Activated gamma-delta T cell treated with Interleukin-2 at 50 U/mL for 16 hours (primary cell): Measurements from ENCODE around the gene NUP93.

Experiments
- DNase-seq: peaks from one replicate; pipeline ENCODE4 v3.0.0-alpha.2; 2020

Gene NUP93

GRCh38 chr16:56747486-56748045 lies 17.6 kb downstream of the NUP93 start:
- DNase-seq: no peak

GRCh38 chr16:56748191-56748590 lies 18.3 kb downstream of the NUP93 start:
- DNase-seq: no peak

- DNase-seq: no peak
These were observed 18.9 kb downstream of the NUP93 start for GRCh38 chr16:56748826-56749225.

GRCh38 chr16:56749672-56750491 lies 20.0 kb downstream of the NUP93 start:
- DNase-seq: no peak

GRCh38 chr16:56753410-56753809 lies 23.5 kb downstream of the NUP93 start:
- no peak for DNase-seq

- DNase-seq: no peak
These were observed 25.1 kb downstream of the NUP93 start for GRCh38 chr16:56755038-56755437.

- no peak for DNase-seq
These were observed 28.5 kb downstream of the NUP93 start for GRCh38 chr16:56758432-56758831.

- no peak for DNase-seq
These were observed 29.0 kb downstream of the NUP93 start for GRCh38 chr16:56758930-56759329.

- DNase-seq: no peak
These were observed 33.5 kb downstream of the NUP93 start for GRCh38 chr16:56763291-56763916.

- no peak for DNase-seq
These were observed 34.9 kb downstream of the NUP93 start for GRCh38 chr16:56764835-56765234.

- no peak for DNase-seq
These were observed 36.0 kb downstream of the NUP93 start for GRCh38 chr16:56765949-56766348.

- DNase-seq: no peak
These were observed 37.1 kb downstream of the NUP93 start for GRCh38 chr16:56767024-56767423.

- no peak for DNase-seq
These were observed 39.7 kb downstream of the NUP93 start for GRCh38 chr16:56769677-56770076.

- DNase-seq: no peak
These were observed 41.8 kb downstream of the NUP93 start for GRCh38 chr16:56771558-56772279.

GRCh38 chr16:56773532-56773931 lies 43.6 kb downstream of the NUP93 start:
- DNase-seq: no peak

- no peak for DNase-seq
These were observed 44.2 kb downstream of the NUP93 start for GRCh38 chr16:56774016-56774680.

GRCh38 chr16:56775162-56775561 lies 45.2 kb downstream of the NUP93 start:
- no peak for DNase-seq

- DNase-seq: no peak
These were observed 46.6 kb downstream of the NUP93 start for GRCh38 chr16:56776562-56776961.

- DNase-seq: no peak
These were observed 47.1 kb downstream of the NUP93 start for GRCh38 chr16:56777001-56777400.

- no peak for DNase-seq
These were observed 47.6 kb downstream of the NUP93 start for GRCh38 chr16:56777482-56777881.

- no peak for DNase-seq
These were observed 50.0 kb downstream of the NUP93 start for GRCh38 chr16:56779906-56780305.

- DNase-seq: no peak
These were observed 50.7 kb downstream of the NUP93 start for GRCh38 chr16:56780646-56781045.

- no peak for DNase-seq
These were observed 51.6 kb downstream of the NUP93 start for GRCh38 chr16:56781528-56781961.
